H1 (cell line): ENCODE results near the gene ADARB2. TPM values are rescaled to one million over a fixed set of nuclear protein-coding genes. Genes with fewer than 3 reads are reported as not detected.

Experiments used
- CTCF ChIA-PET: fragments of 300-600 bp; sonication (Branson Sonifier 250); formaldehyde crosslinking; loops from one replicate; lab custom pipeline; 2021; ENCODE audit not compliant: partially characterized antibody; lab: Charles Lee
- POLR2A ChIA-PET: fragments of 300-600 bp; sonication (Branson Sonifier 250); formaldehyde crosslinking; loops from one replicate; lab custom pipeline; 2021; ENCODE audit warnings: inconsistent platforms; ENCODE audit not compliant: partially characterized antibody; lab: Charles Lee
- DNase-seq, 2 experiments: peaks; one replicate each; pipeline versions ENCODE4 v3.0.0 to v3.0.0-alpha.2; 2010 to 2022; ENCODE audit warnings: low spot score in 2 of 2, low read depth in 1 of 2, mixed read lengths in 1 of 2
- FAIRE-seq: peaks from 2 replicates; lab custom pipeline; 2011; peaks lifted over from hg19 to GRCh38; lab: Jason Lieb, UNC
- H2AFZ ChIP-seq: 2 replicates; pipeline ENCODE4 v1.8.1; 2012; ENCODE audit warnings: low read length, inconsistent platforms
- H2AK5ac ChIP-seq: 2 replicates; pipeline ENCODE4 v1.6.1; 2013; ENCODE audit warnings: low read depth, low read length
- H2BK120ac ChIP-seq: replicated peaks from 2 replicates; pipeline ENCODE3; 2013; ENCODE audit warnings: low read depth, low read length, inconsistent platforms
- H2BK12ac ChIP-seq: 2 replicates; pipeline ENCODE4 v1.6.1; 2013; ENCODE audit warnings: low read depth, low read length
- H2BK15ac ChIP-seq: 2 replicates; pipeline ENCODE4 v1.6.1; 2013; ENCODE audit warnings: low read length
- H2BK20ac ChIP-seq: 2 replicates; pipeline ENCODE4 v1.6.1; 2013; ENCODE audit warnings: low read length
- H2BK5ac ChIP-seq: 2 replicates; pipeline ENCODE4 v1.6.1; 2013; ENCODE audit warnings: low read depth, low read length
- H3K14ac ChIP-seq: 2 replicates; pipeline ENCODE4 v1.6.1; 2013; ENCODE audit warnings: inconsistent platforms; ENCODE audit not compliant: insufficient read length
- H3K18ac ChIP-seq: 2 replicates; pipeline ENCODE4 v1.6.1; 2013; ENCODE audit warnings: low read length; ENCODE audit errors: extremely low read depth
- H3K23ac ChIP-seq: 2 replicates; pipeline ENCODE4 v1.6.1; 2013; ENCODE audit warnings: inconsistent platforms; ENCODE audit not compliant: insufficient read length
- H3K23me2 ChIP-seq: 2 replicates; pipeline ENCODE4 v1.6.1; 2013; ENCODE audit warnings: low read depth, low read length
- H3K27ac ChIP-seq: 2 replicates; pipeline ENCODE4 v1.6.1; 2011; ENCODE audit warnings: low read depth, low read length, inconsistent platforms
- H3K27me3 ChIP-seq, 4 experiments: replicated peaks in 1 of 4; 1 replicate in 1 of 4; 2 replicates in 3 of 4; pipeline versions ENCODE4 v1.6.1 to v1.8.1; 2011 to 2013; ENCODE audit warnings: low read length in 3 of 4, mild to moderate bottlenecking in 3 of 4, inconsistent platforms in 2 of 4, mixed read lengths in 2 of 4, moderate library complexity in 1 of 4; ENCODE audit not compliant: control insufficient read depth in 3 of 4, insufficient read depth in 3 of 4; ENCODE audit errors: extremely low read depth in 1 of 4
- H3K36me3 ChIP-seq, 4 experiments: 2 replicates each; pipeline versions ENCODE4 v1.6.1 to v1.8.1; 2011 to 2013; ENCODE audit warnings: mild to moderate bottlenecking in 4 of 4, low read length in 3 of 4, moderate library complexity in 2 of 4, control low read depth in 1 of 4, inconsistent platforms in 1 of 4; ENCODE audit not compliant: insufficient read depth in 4 of 4, control insufficient read depth in 2 of 4
- H3K4ac ChIP-seq: replicated peaks from 2 replicates; pipeline ENCODE3; 2013; ENCODE audit warnings: low read length, low read depth, mixed read lengths, inconsistent platforms; ENCODE audit not compliant: insufficient read length
- H3K4me1 ChIP-seq, 4 experiments: replicated peaks in 1 of 4; 1 replicate in 1 of 4; 2 replicates in 3 of 4; pipeline versions ENCODE4 v1.6.1 to v1.8.1; 2011 to 2013; ENCODE audit warnings: low read length in 3 of 4, inconsistent platforms in 2 of 4, mixed read lengths in 1 of 4; ENCODE audit not compliant: insufficient read depth in 4 of 4, control insufficient read depth in 3 of 4
- H3K4me2 ChIP-seq, 2 experiments: 2 replicates each; pipeline versions ENCODE4 v1.6.1 to v1.8.1; 2011 to 2013; ENCODE audit warnings: low read depth in 2 of 2, low read length in 2 of 2, control low read depth in 1 of 2, inconsistent platforms in 1 of 2, mild to moderate bottlenecking in 1 of 2; ENCODE audit not compliant: insufficient read depth in 1 of 2
- H3K4me3 ChIP-seq, 4 experiments: fragments of 200-600, 300-600 bp in 1 of 4; sonication (generic), shearing (Covaris generic), sonication (Bioruptor Twin) in 1 of 4; 2 replicates each; pipeline versions ENCODE4 v1.5.1 to v1.8.1; 2011 to 2016; ENCODE audit warnings: low read length in 4 of 4, low read depth in 3 of 4, control low read depth in 2 of 4, inconsistent platforms in 2 of 4, mild to moderate bottlenecking in 2 of 4, mixed read lengths in 1 of 4, moderate library complexity in 1 of 4; ENCODE audit not compliant: insufficient read depth in 2 of 4; ENCODE audit errors: extremely low read depth in 1 of 4
- H3K56ac ChIP-seq: replicated peaks from 2 replicates; pipeline ENCODE3; 2013; ENCODE audit warnings: low read depth, mild to moderate bottlenecking, mixed read lengths, low read length, inconsistent platforms; ENCODE audit not compliant: insufficient read length
- H3K79me1 ChIP-seq: 2 replicates; pipeline ENCODE4 v1.6.1; 2013; ENCODE audit warnings: low read depth, low read length, control low read depth
- H3K79me2 ChIP-seq, 2 experiments: 2 replicates each; pipeline versions ENCODE4 v1.6.1 to v1.8.1; 2012 to 2013; ENCODE audit warnings: low read length in 2 of 2, mild to moderate bottlenecking in 2 of 2, inconsistent platforms in 1 of 2; ENCODE audit not compliant: insufficient read depth in 2 of 2, control insufficient read depth in 1 of 2
- H3K9ac ChIP-seq, 4 experiments: replicated peaks in 1 of 4; 1 replicate in 1 of 4; 2 replicates in 3 of 4; pipeline versions ENCODE4 v1.6.1 to v1.8.1; 2011 to 2013; ENCODE audit warnings: low read depth in 3 of 4, low read length in 3 of 4, control low read depth in 2 of 4, mild to moderate bottlenecking in 2 of 4, moderate library complexity in 2 of 4, inconsistent platforms in 1 of 4; ENCODE audit errors: extremely low read depth in 1 of 4
- H3K9me3 ChIP-seq, 2 experiments: 2 replicates each; pipeline versions ENCODE4 v1.6.1 to v1.8.1; 2012 to 2013; ENCODE audit warnings: mild to moderate bottlenecking in 2 of 2, moderate library complexity in 2 of 2, control low read depth in 1 of 2, inconsistent platforms in 1 of 2, low read depth in 1 of 2, low read length in 1 of 2, mixed read lengths in 1 of 2; ENCODE audit not compliant: insufficient read depth in 2 of 2
- H4K20me1 ChIP-seq, 2 experiments: replicated peaks in 1 of 2; 2 replicates each; pipeline versions ENCODE3 to v1.8.1; 2011 to 2013; ENCODE audit warnings: inconsistent platforms in 2 of 2, low read length in 2 of 2, mild to moderate bottlenecking in 1 of 2; ENCODE audit not compliant: insufficient read depth in 2 of 2, control insufficient read depth in 1 of 2
- H4K5ac ChIP-seq: 2 replicates; pipeline ENCODE4 v1.6.1; 2013; ENCODE audit warnings: low read length, low read depth, mixed read lengths, inconsistent platforms; ENCODE audit not compliant: insufficient read length
- H4K8ac ChIP-seq: 2 replicates; pipeline ENCODE4 v1.8.0; 2013; ENCODE audit warnings: mild to moderate bottlenecking, moderate library complexity, low read length, inconsistent platforms; ENCODE audit not compliant: insufficient read depth; ENCODE audit errors: extremely low read depth
- H4K91ac ChIP-seq: replicated peaks from 2 replicates; pipeline ENCODE3; 2013; ENCODE audit warnings: low read length, mixed read lengths, inconsistent platforms; ENCODE audit not compliant: insufficient read length
- ASH2L ChIP-seq: fragments of 200-600, 300-600 bp; sonication (generic); IDR thresholded peaks from one replicate; pipeline ENCODE4 v1.7.1; 2017; ENCODE audit warnings: low read length
- CBX5 ChIP-seq: fragments of 300-800, 300-1000 bp; sonication (generic); IDR thresholded peaks from 2 replicates; pipeline ENCODE4 v1.7.1; 2016; ENCODE audit warnings: antibody characterized with exemption, low read length, low read depth
- CHD1 ChIP-seq: IDR thresholded peaks from 2 replicates; pipeline ENCODE4 v1.6.1; 2012; ENCODE audit warnings: low read depth, low read length, improper control_type of control experiment
- CHD2 ChIP-seq: IDR thresholded peaks from 2 replicates; pipeline ENCODE4 v1.6.1; 2012; ENCODE audit warnings: low read length, improper control_type of control experiment
- E2F6 ChIP-seq: IDR thresholded peaks from 2 replicates; pipeline ENCODE4 v1.6.1; 2012; ENCODE audit warnings: inconsistent platforms
- GTF2F1 ChIP-seq: IDR thresholded peaks from 2 replicates; pipeline ENCODE4 v1.6.1; 2012; ENCODE audit warnings: low read depth, low read length, improper control_type of control experiment, borderline replicate concordance
- JUN ChIP-seq: IDR thresholded peaks from 2 replicates; pipeline ENCODE4 v1.6.1; 2011; ENCODE audit warnings: low read depth, mild to moderate bottlenecking, improper control_type of control experiment, low read length
- NANOG ChIP-seq: IDR thresholded peaks from 2 replicates; pipeline ENCODE4 v1.6.1; 2011; ENCODE audit warnings: low read length, low read depth, mild to moderate bottlenecking, inconsistent platforms; ENCODE audit not compliant: insufficient read depth, poor library complexity, severe bottlenecking
- POU5F1 ChIP-seq: IDR thresholded peaks from 2 replicates; pipeline ENCODE4 v1.6.1; 2011; ENCODE audit warnings: low read depth, mild to moderate bottlenecking, low read length, moderate library complexity
- RFX5 ChIP-seq: IDR thresholded peaks from 2 replicates; pipeline ENCODE4 v1.6.1; 2011; ENCODE audit warnings: low read depth, low read length, improper control_type of control experiment, borderline replicate concordance
- SUZ12 ChIP-seq: fragments of 200-600 bp; sonication (generic); IDR thresholded peaks from 2 replicates; pipeline ENCODE4 v1.6.1; 2012; ENCODE audit warnings: mild to moderate bottlenecking, inconsistent platforms, low read length, moderate library complexity, mixed read lengths
- TCF12 ChIP-seq: IDR thresholded peaks from 2 replicates; pipeline ENCODE4 v1.6.1; 2011; ENCODE audit warnings: low read depth, mild to moderate bottlenecking, low read length
- WGBS, 2 experiments: shearing (Covaris generic) in 1 of 2; methylation state at CpG; one replicate each; pipeline versions ENCODE4 v1.1.6 to v1.1.7; 2013 to 2015; ENCODE audit warnings: low lambda C conversion rate in 2 of 2, mixed read lengths in 2 of 2, inconsistent platforms in 1 of 2, low coverage in 1 of 2, missing lambda C conversion rate in 1 of 2; ENCODE audit not compliant: insufficient replicate concordance in 2 of 2, insufficient coverage in 1 of 2, insufficient read length in 1 of 2; ENCODE audit errors: extremely low coverage in 1 of 2, missing lambda C conversion rate in 1 of 2; 5-methylcytosine and 5-hydroxymethylcytosine counted together
- polyA plus RNA-seq, 7 experiments: library from polyadenylated mRNA; depleted of rRNA in 3 of 7; stranded (reverse) in 5 of 7; unstranded in 2 of 7; fragments of >200 nt in 5 of 7; fragments of 200-250 nt in 2 of 7; gene quantifications; 1 replicate in 5 of 7; 2 replicates in 1 of 7; 4 replicates in 1 of 7; pipeline versions ENCODE4 v1.2.1 to v1.2.3, GENCODE V29; 2011 to 2013; ENCODE audit warnings: missing spikeins in 2 of 7, mixed read lengths in 2 of 7
- total RNA-seq: library from RNA; stranded (reverse); fragmentation: NEBNext Ultra II Directional; extraction: Animal tissue kit (Norgen Biotek cat#: 25700); gene quantifications from 2 replicates; pipeline ENCODE4 v1.2.1, GENCODE V29; 2021

The ADARB2 gene
- total and polyA plus RNA-seq, 2 of the 8 experiments (the other 6 are each of a cell fraction or from before 2014, with no cell fraction given): 2.2 to 2.8 TPM

- H3K79me1 ChIP-seq: no peaks in the 10 kb centered on the region
- no peak overlapping the region for H3K4me2 ChIP-seq
- H3K79me2 ChIP-seq: no peaks in the 10 kb centered on the region
- no peak overlapping the region for H3K56ac ChIP-seq
- H4K8ac ChIP-seq: no peak overlapping the region
- WGBS, 2 experiments: 93% methylated on average over 17 of the region's 17 CpGs; no CpG with 5 or more reads in 1 of the 2 experiments
- peaks cover 0 to 4% of the 10 kb centered on the region in 2 experiments for H4K20me1 ChIP-seq
- no peak overlapping the region for H3K4ac ChIP-seq
- H3K27me3 ChIP-seq: peaks cover 0 to 2% (median 0%) of the 10 kb centered on the region in 4 experiments; a peak in 2 of 7 replicates
- no peak overlapping the region for H2AK5ac ChIP-seq
- ChIA-PET POLR2A (interaction anchor here (1.2 kb wide), 1 partner anchor 10 kb away, joined by 3 read pairs; no protein-coding TSS in a partner anchor), CTCF (interaction anchor here (0.6 to 2.1 kb wide), 3 partner anchors 12 to 1275 kb away, joined by 3 to 6 read pairs (median 4); no protein-coding TSS in a partner anchor)
- H3K27ac ChIP-seq: no peak overlapping the region
- H2BK12ac ChIP-seq: no peak overlapping the region
- no peak overlapping the region for H3K23ac ChIP-seq
- no peak overlapping the region for H3K4me3 ChIP-seq
- no peak overlapping the region for H2AFZ ChIP-seq
- no peak overlapping the region for H3K9ac ChIP-seq
- no peak for TF ChIP-seq POU5F1
- TF ChIP-seq CHD2: no peak
- TF ChIP-seq CHD1: no peak
- no peak for TF ChIP-seq JUN
- TF ChIP-seq NANOG: no peak
- no peak for TF ChIP-seq TCF12
- TF ChIP-seq E2F6: no peak
- no peak for TF ChIP-seq RFX5
- TF ChIP-seq CBX5: no peak
- TF ChIP-seq SUZ12: no peak
- no peak for TF ChIP-seq ASH2L
- no peak for TF ChIP-seq GTF2F1
- H3K36me3 ChIP-seq: no peaks in the 10 kb centered on the region
- H4K5ac ChIP-seq: no peak overlapping the region
- H3K9me3 ChIP-seq: peaks cover 0 to 3% of the 10 kb centered on the region in 2 experiments; a peak in 1 of 4 replicates
- no peaks in the 10 kb centered on the region for H3K23me2 ChIP-seq
- DNase-seq (peak in 1 of 2 experiments; percentile 36), FAIRE-seq (no peak)
- no peak overlapping the region for H2BK5ac ChIP-seq
- no peak overlapping the region for H3K18ac ChIP-seq
- no peak overlapping the region for H4K91ac ChIP-seq
- H2BK120ac ChIP-seq: no peak overlapping the region
- no peak overlapping the region for H2BK20ac ChIP-seq
- H3K4me1 ChIP-seq: no peaks in the 10 kb centered on the region
- H3K14ac ChIP-seq: no peak overlapping the region
- no peak overlapping the region for H2BK15ac ChIP-seq
These were observed 588.3 kb downstream of the ADARB2 start for GRCh38 chr10:1148855-1149605.
